H9 (cell line): ENCODE measurements around the gene PLXNA2. TPM values are rescaled to one million over a fixed set of nuclear protein-coding genes. Genes with fewer than 3 reads are reported as not detected.

Experiments
- DNase-seq: peaks from one replicate; pipeline ENCODE4 v3.0.0-alpha.2; 2017
- H2AFZ ChIP-seq: one replicate; pipeline ENCODE4 v1.6.1; 2013; ENCODE audit warnings: mild to moderate bottlenecking, low read length, control low read depth, moderate library complexity
- H2AK5ac ChIP-seq: 2 replicates; pipeline ENCODE4 v1.6.1; 2013; ENCODE audit warnings: low read length, control low read depth, mixed read lengths; ENCODE audit not compliant: insufficient read length
- H2BK120ac ChIP-seq: one replicate; pipeline ENCODE4 v1.6.1; 2013; ENCODE audit warnings: low read depth, mild to moderate bottlenecking, low read length, control low read depth, inconsistent platforms; ENCODE audit not compliant: poor library complexity, severe bottlenecking
- H2BK12ac ChIP-seq: 2 replicates; pipeline ENCODE4 v1.6.1; 2013; ENCODE audit warnings: low read length, control low read depth, mixed read lengths, low read depth; ENCODE audit not compliant: insufficient read length
- H2BK15ac ChIP-seq: 2 replicates; pipeline ENCODE4 v1.6.1; 2013; ENCODE audit warnings: low read depth, low read length, control low read depth
- H2BK20ac ChIP-seq: one replicate; pipeline ENCODE4 v1.6.1; 2013; ENCODE audit warnings: low read depth, mild to moderate bottlenecking, low read length, control low read depth, inconsistent platforms; ENCODE audit not compliant: poor library complexity, severe bottlenecking
- H2BK5ac ChIP-seq: 2 replicates; pipeline ENCODE4 v1.6.1; 2013; ENCODE audit warnings: low read length, control low read depth, mixed read lengths; ENCODE audit not compliant: insufficient read length
- H3K14ac ChIP-seq: 2 replicates; pipeline ENCODE4 v1.6.1; 2013; ENCODE audit warnings: low read length, control low read depth; ENCODE audit not compliant: insufficient read depth
- H3K18ac ChIP-seq: 2 replicates; pipeline ENCODE4 v1.6.1; 2013; ENCODE audit warnings: low read depth, mild to moderate bottlenecking, mixed read lengths, low read length, control low read depth; ENCODE audit not compliant: insufficient read length
- H3K23ac ChIP-seq: 2 replicates; pipeline ENCODE4 v1.6.1; 2013; ENCODE audit warnings: low read length, control low read depth, mixed read lengths, low read depth; ENCODE audit not compliant: insufficient read length
- H3K23me2 ChIP-seq: 2 replicates; pipeline ENCODE4 v1.6.1; 2013; ENCODE audit warnings: low read depth, mild to moderate bottlenecking, mixed read lengths, low read length, control low read depth; ENCODE audit not compliant: insufficient read length, poor library complexity, severe bottlenecking
- H3K27ac ChIP-seq: 2 replicates; pipeline ENCODE4 v1.5.1; 2013; ENCODE audit warnings: low read length, control low read depth, mixed read lengths, low read depth; ENCODE audit not compliant: insufficient read length
- H3K27me3 ChIP-seq: 2 replicates; pipeline ENCODE4 v1.6.1; 2013; ENCODE audit warnings: low read length, control low read depth, inconsistent platforms; ENCODE audit not compliant: insufficient read depth
- H3K4ac ChIP-seq: 2 replicates; pipeline ENCODE4 v1.6.1; 2013; ENCODE audit warnings: low read depth, mild to moderate bottlenecking, control low read depth, inconsistent platforms, low read length, moderate library complexity
- H3K4me1 ChIP-seq: 2 replicates; pipeline ENCODE4 v1.6.1; 2013; ENCODE audit warnings: low read length, control low read depth, inconsistent platforms; ENCODE audit not compliant: insufficient read depth
- H3K4me2 ChIP-seq: 2 replicates; pipeline ENCODE4 v1.6.1; 2013; ENCODE audit warnings: low read length, control low read depth, mixed read lengths; ENCODE audit not compliant: insufficient read length, insufficient read depth
- H3K56ac ChIP-seq: 2 replicates; pipeline ENCODE4 v1.6.1; 2013; ENCODE audit warnings: low read depth, mild to moderate bottlenecking, mixed read lengths, low read length, control low read depth; ENCODE audit not compliant: insufficient read length
- H3K79me1 ChIP-seq: 2 replicates; pipeline ENCODE4 v1.6.1; 2013; ENCODE audit warnings: low read depth, mild to moderate bottlenecking, moderate library complexity, low read length, control low read depth, inconsistent platforms; ENCODE audit not compliant: insufficient read depth, poor library complexity, severe bottlenecking
- H3K79me2 ChIP-seq: 2 replicates; pipeline ENCODE4 v1.6.1; 2013; ENCODE audit warnings: low read length, control low read depth, inconsistent platforms; ENCODE audit not compliant: insufficient read depth
- H3K9ac ChIP-seq: 2 replicates; pipeline ENCODE4 v1.6.1; 2013; ENCODE audit warnings: low read length, control low read depth, mixed read lengths; ENCODE audit not compliant: insufficient read length; ENCODE audit errors: extremely low read depth
- H3K9me3 ChIP-seq: one replicate; pipeline ENCODE4 v1.6.1; 2013; ENCODE audit warnings: low read depth, low read length, inconsistent platforms; ENCODE audit not compliant: control insufficient read depth
- H3T11ph ChIP-seq: one replicate; pipeline ENCODE4 v1.6.1; 2013; ENCODE audit warnings: mild to moderate bottlenecking, low read length, control low read depth, inconsistent platforms
- H4K20me1 ChIP-seq: one replicate; pipeline ENCODE4 v1.6.1; 2013; ENCODE audit not compliant: control insufficient read depth, insufficient read length, insufficient read depth
- H4K5ac ChIP-seq: 2 replicates; pipeline ENCODE4 v1.6.1; 2013; ENCODE audit warnings: low read depth, mild to moderate bottlenecking, mixed read lengths, low read length, control low read depth; ENCODE audit not compliant: insufficient read length
- H4K8ac ChIP-seq: replicated peaks from 2 replicates; pipeline ENCODE4 v1.6.1; 2013; ENCODE audit warnings: low read length, control low read depth, mixed read lengths, low read depth; ENCODE audit not compliant: insufficient read length
- H4K91ac ChIP-seq: 2 replicates; pipeline ENCODE4 v1.6.1; 2013; ENCODE audit warnings: low read depth, mild to moderate bottlenecking, moderate library complexity, mixed read lengths, low read length, control low read depth; ENCODE audit not compliant: insufficient read length
- H3K27ac Mint-ChIP-seq, 3 experiments: 2 replicates in 2 of 3; 3 replicates in 1 of 3; pipeline ENCODE4 v1.8.0; 2020 to 2021; ENCODE audit warnings: mixed read lengths in 3 of 3, mild to moderate bottlenecking in 1 of 3, moderate library complexity in 1 of 3
- H3K27me3 Mint-ChIP-seq: 2 replicates; pipeline ENCODE4 v1.8.0; 2021; ENCODE audit warnings: low read depth, mild to moderate bottlenecking, moderate library complexity, mixed read lengths
- H3K36me3 Mint-ChIP-seq, 3 experiments: 2 replicates in 2 of 3; 3 replicates in 1 of 3; pipeline ENCODE4 v1.8.0; 2020 to 2021; ENCODE audit warnings: low read depth in 3 of 3, mixed read lengths in 3 of 3; ENCODE audit not compliant: insufficient read depth in 1 of 3
- H3K4me1 Mint-ChIP-seq, 2 experiments: 2 replicates each; pipeline ENCODE4 v1.8.0; 2020; ENCODE audit warnings: mixed read lengths in 2 of 2
- H3K4me3 Mint-ChIP-seq, 2 experiments: 2 replicates in 1 of 2; 3 replicates in 1 of 2; pipeline ENCODE4 v1.8.0; 2020 to 2021; ENCODE audit warnings: mild to moderate bottlenecking in 2 of 2, mixed read lengths in 2 of 2, moderate library complexity in 1 of 2
- H3K9me3 Mint-ChIP-seq, 2 experiments: 2 replicates in 1 of 2; 3 replicates in 1 of 2; pipeline ENCODE4 v1.8.0; 2020; ENCODE audit warnings: mild to moderate bottlenecking in 2 of 2, mixed read lengths in 2 of 2, moderate library complexity in 1 of 2
- total RNA-seq: library from RNA; stranded (reverse); gene quantifications from 2 replicates; pipeline ENCODE4 v1.2.1, GENCODE V29; 2021
- TF ChIP-seq, protein P1 (sequence below): fragments of 200-600 bp; sonication (generic); conservative IDR thresholded peaks from 3 replicates; pipeline ENCODE4 v1.8.0; 2021; ENCODE audit warnings: antibody characterized with exemption, mild to moderate bottlenecking

The PLXNA2 gene
- total RNA-seq, 1 experiment from 2014 or later: 0.57 TPM

DNA sequence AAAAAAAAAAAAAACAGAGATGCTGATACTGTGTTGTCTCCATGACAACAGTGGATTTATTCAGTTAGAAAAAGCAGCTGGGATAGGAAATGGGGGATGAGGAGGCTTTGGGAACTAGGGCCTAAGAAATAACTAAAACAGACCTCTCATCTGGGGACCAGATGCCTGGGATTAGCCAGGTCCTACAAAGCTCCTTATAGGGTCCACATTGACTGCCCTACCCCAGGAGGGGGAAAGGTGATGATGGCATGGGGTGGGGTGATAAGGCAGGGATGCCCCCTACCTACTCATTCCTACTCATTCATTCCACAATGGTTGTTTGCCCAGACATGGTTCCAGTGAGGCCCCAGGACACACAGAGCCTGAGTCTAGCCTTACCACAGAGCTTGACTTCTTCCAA is 131.2 kb downstream of the PLXNA2 start:
- Histone ChIP-seq H3K79me1 (no peaks in the 10 kb centered on the region), H4K91ac (no peak overlapping the region), H2BK15ac (no peak overlapping the region), H4K20me1 (no peaks in the 10 kb centered on the region), H3K9me3 (no peaks in the 10 kb centered on the region), H3K79me2 (no peaks in the 10 kb centered on the region), H3T11ph (no peak overlapping the region), H4K5ac (no peak overlapping the region), H3K27me3 (no peaks in the 10 kb centered on the region), H3K4me2 (no peak overlapping the region), H3K9ac (no peak overlapping the region), H3K4me1 (no peaks in the 10 kb centered on the region; the same call in 1 of the 2 replicates), H3K18ac (no peak overlapping the region), H3K23me2 (no peaks in the 10 kb centered on the region), H3K4ac (no peak overlapping the region), H3K56ac (no peak overlapping the region), H4K8ac (no peak overlapping the region), H3K23ac (no peak overlapping the region), H2BK20ac (no peak overlapping the region), H2BK12ac (no peak overlapping the region), H3K14ac (no peak overlapping the region), H2BK5ac (no peak overlapping the region), H2AFZ (no peak overlapping the region), H2BK120ac (no peak overlapping the region), H3K27ac (no peak overlapping the region), H2AK5ac (no peak overlapping the region)
- H3K36me3 Mint-ChIP-seq: no peaks in the 10 kb centered on the region
- H3K27ac Mint-ChIP-seq: no peak overlapping the region
- DNase-seq: no peak
- no peaks in the 10 kb centered on the region for H3K9me3 Mint-ChIP-seq
- H3K27me3 Mint-ChIP-seq: peaks cover 2% of the 10 kb centered on the region; the same call in 1 of the 2 replicates
- H3K4me1 Mint-ChIP-seq: peaks cover 22 to 24% of the 10 kb centered on the region in 2 experiments
- H3K4me3 Mint-ChIP-seq: no peak overlapping the region
- TF ChIP-seq, protein P1, sequence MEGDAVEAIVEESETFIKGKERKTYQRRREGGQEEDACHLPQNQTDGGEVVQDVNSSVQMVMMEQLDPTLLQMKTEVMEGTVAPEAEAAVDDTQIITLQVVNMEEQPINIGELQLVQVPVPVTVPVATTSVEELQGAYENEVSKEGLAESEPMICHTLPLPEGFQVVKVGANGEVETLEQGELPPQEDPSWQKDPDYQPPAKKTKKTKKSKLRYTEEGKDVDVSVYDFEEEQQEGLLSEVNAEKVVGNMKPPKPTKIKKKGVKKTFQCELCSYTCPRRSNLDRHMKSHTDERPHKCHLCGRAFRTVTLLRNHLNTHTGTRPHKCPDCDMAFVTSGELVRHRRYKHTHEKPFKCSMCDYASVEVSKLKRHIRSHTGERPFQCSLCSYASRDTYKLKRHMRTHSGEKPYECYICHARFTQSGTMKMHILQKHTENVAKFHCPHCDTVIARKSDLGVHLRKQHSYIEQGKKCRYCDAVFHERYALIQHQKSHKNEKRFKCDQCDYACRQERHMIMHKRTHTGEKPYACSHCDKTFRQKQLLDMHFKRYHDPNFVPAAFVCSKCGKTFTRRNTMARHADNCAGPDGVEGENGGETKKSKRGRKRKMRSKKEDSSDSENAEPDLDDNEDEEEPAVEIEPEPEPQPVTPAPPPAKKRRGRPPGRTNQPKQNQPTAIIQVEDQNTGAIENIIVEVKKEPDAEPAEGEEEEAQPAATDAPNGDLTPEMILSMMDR: no peak
